Fibroblast of lung (primary cell): ENCODE measurements around the gene ABHD15.

ENCODE experiments used
- CTCF ChIP-seq, 2 donors: IDR thresholded peaks in 1 of 2; conservative IDR thresholded peaks in 1 of 2; 1 replicate in 1 of 2; 2 replicates in 1 of 2; pipeline ENCODE4 v1.5.1; 2011 to 2012; ENCODE audit warnings: low read length in 2 of 2, control low read depth in 1 of 2, inconsistent platforms in 1 of 2, low read depth in 1 of 2, mild to moderate bottlenecking in 1 of 2
- EZH2 ChIP-seq: IDR thresholded peaks from 2 replicates; pipeline ENCODE4 v1.5.1; 2012; ENCODE audit warnings: low read length, control low read depth, mild to moderate bottlenecking; ENCODE audit errors: missing control alignments

- peak in 1 of 2 donors; percentile 22 for TF ChIP-seq CTCF (conservative IDR thresholded peaks at IDR 0.05 in 1 of 2, IDR thresholded peaks at IDR 0.05 in 1 of 2; ENCODE audit: low read depth in 1 of 2, low read length in 2 of 2)
- TF ChIP-seq EZH2: no peak
Observed at GRCh38 chr17:29567554-29568330, 905 bp upstream of the ABHD15 start.
